HG03196 (cell line): ENCODE data around the gene TBC1D2.

Source experiments
- ATAC-seq: cut with Tn5 transposase; IDR thresholded peaks from one replicate; pipeline ENCODE4 v1.9.1; 2021; ENCODE audit not compliant: unreplicated experiment

The TBC1D2 gene

DNA sequence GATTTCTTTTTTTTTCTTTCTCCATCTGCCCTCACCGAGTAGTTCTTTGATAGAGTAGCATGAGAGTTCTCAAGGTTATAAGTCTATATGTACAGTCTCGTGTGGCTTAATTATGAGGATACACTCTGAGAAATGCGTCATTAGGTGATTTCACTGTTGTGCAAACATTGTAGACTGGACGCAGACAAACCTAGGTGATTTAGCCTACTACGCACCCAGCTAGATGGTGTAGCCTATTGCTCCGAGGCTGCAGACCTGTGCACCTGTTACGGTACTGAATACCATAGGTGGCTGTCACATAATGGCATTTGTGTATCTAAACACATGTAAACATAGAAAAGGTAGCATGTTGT, 36.1 kb downstream of the TBC1D2 start:
- no peak for ATAC-seq

- no peak for ATAC-seq
These were observed 36.7 kb downstream of the TBC1D2 start for GRCh38 chr9:98218562-98219363.

GRCh38 chr9:98217255-98217654, 38.2 kb downstream of the TBC1D2 start:
- ATAC-seq: no peak

- no peak for ATAC-seq
These were observed 39.1 kb downstream of the TBC1D2 start for GRCh38 chr9:98216391-98216790.

GRCh38 chr9:98215821-98216220, 39.6 kb downstream of the TBC1D2 start:
- no peak for ATAC-seq

- ATAC-seq: no peak
These were observed 40.2 kb downstream of the TBC1D2 start for GRCh38 chr9:98215271-98215670.

DNA sequence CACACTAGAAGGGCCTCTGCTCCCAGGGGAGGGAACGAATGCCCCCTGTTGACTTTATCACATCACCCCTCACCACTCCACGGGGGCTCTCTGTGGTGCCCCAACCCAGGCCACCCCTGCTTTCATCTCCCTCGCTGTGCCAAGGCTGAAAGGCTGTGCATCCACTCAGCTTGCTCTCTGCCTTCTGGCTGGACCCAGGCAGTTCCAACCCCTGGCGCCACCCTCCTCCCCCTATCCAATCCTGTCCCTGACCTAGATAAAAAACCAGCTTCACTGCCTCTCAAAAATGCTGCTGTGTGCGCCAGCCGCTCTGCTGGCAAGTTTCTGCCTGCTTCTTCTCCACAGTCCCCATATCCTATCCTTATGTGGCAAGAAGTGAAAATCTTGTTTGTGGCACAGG, 40.6 kb downstream of the TBC1D2 start:
- ATAC-seq: no peak

DNA sequence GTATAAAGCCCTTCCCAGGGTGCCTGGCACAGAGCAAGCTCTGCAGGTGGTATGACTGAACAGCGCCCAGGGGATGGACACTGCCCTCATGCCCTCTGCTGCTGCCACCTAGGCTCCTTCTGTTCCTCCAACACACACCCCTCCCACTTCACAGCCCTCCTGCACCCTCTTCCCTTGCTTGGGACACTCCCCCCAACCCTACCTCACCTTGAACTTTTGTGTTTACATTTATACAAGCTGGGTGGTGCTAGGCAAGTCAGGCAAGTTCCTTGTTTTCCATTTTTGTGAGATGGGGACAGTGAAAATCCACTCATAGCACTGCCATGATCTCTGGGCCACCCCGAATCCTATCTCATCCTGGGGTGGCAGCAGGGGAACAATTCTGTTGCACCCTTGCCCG, 44.2 kb downstream of the TBC1D2 start:
- no peak for ATAC-seq

- ATAC-seq: no peak
These were observed 45.0 kb downstream of the TBC1D2 start for GRCh38 chr9:98210435-98210834.

- no peak for ATAC-seq
These were observed 45.9 kb downstream of the TBC1D2 start for GRCh38 chr9:98209530-98209929.

- ATAC-seq: no peak
These were observed 46.8 kb downstream of the TBC1D2 start for GRCh38 chr9:98208635-98209034.

GRCh38 chr9:98207606-98208005, 47.8 kb downstream of the TBC1D2 start:
- no peak for ATAC-seq

DNA sequence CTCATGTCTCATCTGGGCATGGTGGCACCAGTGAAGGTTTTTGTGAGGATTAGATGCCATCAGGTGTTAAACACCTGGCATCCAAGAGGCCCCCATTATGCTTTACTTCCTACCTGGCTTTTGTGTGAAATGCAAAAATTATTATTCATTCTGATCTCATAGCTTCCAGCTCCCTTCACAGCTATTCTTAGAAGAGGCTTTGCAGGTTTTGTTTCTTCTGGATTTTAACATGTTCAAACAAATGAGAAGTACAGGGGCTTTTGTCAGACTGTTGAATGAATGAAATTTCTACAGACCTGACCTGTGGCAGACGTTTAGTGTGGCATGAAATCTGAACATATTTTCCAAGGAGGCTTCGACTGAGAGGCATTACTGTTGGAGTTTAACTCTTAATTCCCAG, 48.7 kb downstream of the TBC1D2 start:
- no peak for ATAC-seq

- ATAC-seq: no peak
These were observed 50.8 kb downstream of the TBC1D2 start for GRCh38 chr9:98204692-98205091.

GRCh38 chr9:98203153-98203552, 52.3 kb downstream of the TBC1D2 start:
- no peak for ATAC-seq

GRCh38 chr9:98202252-98202651, 53.2 kb downstream of the TBC1D2 start:
- no peak for ATAC-seq

GRCh38 chr9:98201749-98202148, 53.7 kb downstream of the TBC1D2 start:
- no peak for ATAC-seq

DNA sequence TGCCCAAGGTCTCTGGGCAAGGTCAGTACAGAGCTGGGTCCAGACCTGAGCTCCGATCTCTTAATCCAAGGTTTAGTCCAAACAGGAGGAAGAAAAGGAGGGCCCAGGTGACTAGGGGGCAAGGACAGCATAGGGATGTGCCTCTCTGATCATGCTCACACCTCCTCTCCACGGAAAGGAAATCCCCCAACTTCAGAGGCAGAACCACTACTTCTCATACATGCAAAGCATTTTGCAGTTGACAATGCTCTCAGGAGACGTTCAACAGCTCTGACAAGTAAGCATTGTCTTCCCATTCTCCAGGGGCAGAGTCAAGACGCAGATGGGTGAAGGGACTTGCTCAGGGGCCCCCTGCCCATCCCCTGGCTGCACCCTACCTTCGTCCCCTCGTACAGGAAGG, 54.3 kb downstream of the TBC1D2 start:
- no peak for ATAC-seq

GRCh38 chr9:98199388-98200033, 55.9 kb downstream of the TBC1D2 start:
- ATAC-seq: no peak

DNA sequence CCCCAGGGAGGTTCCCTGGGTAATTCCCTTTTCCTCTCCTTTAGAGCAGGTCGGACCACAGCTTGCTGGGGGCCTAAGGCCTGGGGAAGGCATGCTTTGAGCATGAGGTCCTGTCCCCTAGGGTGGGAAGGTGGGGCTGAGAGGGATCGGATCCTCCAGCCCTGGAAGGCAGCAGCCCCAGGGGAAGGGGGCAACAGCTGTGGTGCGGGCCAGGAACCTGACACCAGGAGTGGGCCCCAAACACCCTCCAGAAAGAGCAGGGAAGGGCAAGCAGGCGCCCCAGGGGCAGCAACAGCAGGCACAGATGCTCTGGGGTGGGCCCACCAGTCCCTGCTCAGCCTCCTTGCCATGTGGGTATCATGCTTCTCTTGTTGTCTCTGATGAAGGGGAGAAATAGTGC, 59.8 kb downstream of the TBC1D2 start:
- no peak for ATAC-seq

DNA sequence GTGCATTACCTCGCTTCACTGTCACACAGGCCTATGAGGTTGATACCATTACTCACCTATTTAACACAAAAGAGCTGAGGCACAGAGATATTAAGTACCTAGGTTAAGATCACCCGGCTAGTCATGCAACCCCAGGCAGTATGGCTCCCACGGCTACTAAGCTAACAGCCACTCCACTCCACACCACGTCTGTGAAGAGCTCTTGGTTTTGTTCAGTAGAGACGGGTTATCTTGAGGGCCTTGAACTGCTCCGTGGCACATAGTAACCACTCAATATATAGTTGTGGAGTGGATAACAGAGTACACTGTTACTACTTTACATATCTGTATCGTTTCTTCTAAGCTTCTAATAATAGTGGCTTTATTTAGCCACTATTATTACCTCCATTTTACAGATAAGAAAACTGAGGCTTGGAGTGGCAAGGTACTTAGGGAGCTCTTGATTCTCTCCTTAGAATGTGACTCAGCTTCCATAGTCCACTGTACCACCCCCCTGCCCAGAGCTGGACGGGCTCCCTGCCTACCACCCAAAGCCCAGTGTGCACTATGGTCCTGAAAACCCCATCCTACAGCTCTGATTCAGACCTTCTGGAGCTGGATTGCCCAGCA, 62.0 kb downstream of the TBC1D2 start:
- ATAC-seq: no peak
